Heart left ventricle (tissue), 13 donors: ENCODE data around the gene ROR1.

Experiments
- CTCF ChIP-seq, 12 donors: fragments of 200-600 bp; sonication (generic) in 4 of 12; IDR thresholded peaks; one replicate each; pipeline versions ENCODE4 v1.5.0 to v1.8.0; 2018 to 2022; ENCODE audit warnings: antibody characterized with exemption in 12 of 12, mild to moderate bottlenecking in 5 of 12
- POLR2A ChIP-seq, 2 donors: fragments of 450-650 bp; IDR thresholded peaks; one replicate each; pipeline ENCODE4 v1.6.1; 2017; ENCODE audit warnings: antibody characterized with exemption in 2 of 2, mild to moderate bottlenecking in 2 of 2, moderate library complexity in 2 of 2
- donor health status: ischemic (EF 13 %, LVEDD 7.1; RV severe dilation, severe dysfunction).
- donor health status: DM: no; HTN: yes; CAD: no.
- donor health status: DM: no; HTN: no; CAD: no.
- donor health status: ischemic (EF 25% LVEDD 6.9; RV normal size, moderate dysfunction).
- donor health status: ischemic (EF 25% LVEDD 5.7; RV mildly dilated, moderate dysfunction).
- donor health status: ischemic (EF 35%, LVEDD 5.7; RV mildly dilated, moderate dysfunction).
- donor health status: nonischemic (EF 11% LVEDD 7.7; RV severe dilation, severe dysfunction).
- donor health status: DM: yes; HTN: yes; CAD: no.
- donor health status: PGD.
- donor health status: ischemic (EF 29% LVEDD 5.4; RV normal size, mild dysfunction).
- donor health status: nonischemic (EF 23%, LVEDD 6.1; RV moderate dilation, normal function).

DNA sequence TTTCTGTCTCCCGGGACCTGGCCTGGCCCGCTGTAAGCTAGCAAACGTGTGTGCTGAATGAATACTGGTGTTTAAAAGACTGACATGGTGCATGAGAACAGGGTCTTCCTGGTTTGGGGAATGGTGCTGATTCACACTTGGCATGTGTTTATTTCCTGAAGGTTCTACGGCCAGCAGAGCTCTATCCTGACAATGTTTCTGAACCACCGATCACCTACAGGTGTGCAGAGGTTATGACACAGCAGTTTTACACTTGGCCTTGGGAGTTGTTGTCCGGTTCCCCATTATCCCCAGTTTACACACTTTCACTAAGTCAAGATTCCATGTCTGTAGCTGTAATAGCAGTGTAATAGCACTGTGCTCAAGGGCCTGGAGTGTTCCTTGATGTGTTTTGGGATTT, 127.3 kb downstream of the ROR1 start:
- TF ChIP-seq CTCF (IDR thresholded peaks at IDR 0.05) (no peak), POLR2A (IDR thresholded peaks at IDR 0.05) (no peak)
